ENCODE results near the gene ERO1B. TPM values are rescaled to one million over a fixed set of nuclear protein-coding genes. Genes with fewer than 3 reads are reported as not detected.

Gene ERO1B
- total RNA-seq, 1 donor from 2014 or later = 7.8 TPM

- Histone ChIP-seq H3K9me3 (no peaks in the 10 kb centered on the region), H3K36me3 (no peaks in the 10 kb centered on the region), H3K27me3 (no peaks in the 10 kb centered on the region), H3K4me1 (no peaks in the 10 kb centered on the region), H3K27ac (no peak overlapping the region), H3K4me3 (no peak overlapping the region)
- no peak for TF ChIP-seq CTCF (IDR thresholded peaks at IDR 0.05)
- DNase-seq (no peak), ATAC-seq (no peak)
- intact Hi-C loops (cut with DNase I) = no loop called here
Observed at GRCh38 chr1:236239092-236239585, 42.6 kb downstream of the ERO1B start.

- no peaks in the 10 kb centered on the region for H3K9me3 ChIP-seq
- H3K27me3 ChIP-seq = no peaks in the 10 kb centered on the region
- no peaks in the 10 kb centered on the region for H3K4me1 ChIP-seq
- no peaks in the 10 kb centered on the region for H3K36me3 ChIP-seq
- no peak for ATAC-seq
- no peak for DNase-seq
- H3K27ac ChIP-seq = no peak overlapping the region
- no peak for TF ChIP-seq CTCF (IDR thresholded peaks at IDR 0.05)
- H3K4me3 ChIP-seq = no peak overlapping the region
- intact Hi-C loops (cut with DNase I) = no loop called here
Observed at GRCh38 chr1:236235116-236235515, 46.6 kb downstream of the ERO1B start.

GRCh38 chr1:236228411-236228810, 53.3 kb downstream of the ERO1B start:
- Histone ChIP-seq H3K36me3 (peaks cover 19% of the 10 kb centered on the region), H3K27ac (no peak overlapping the region), H3K4me3 (no peak overlapping the region), H3K27me3 (no peaks in the 10 kb centered on the region), H3K9me3 (no peaks in the 10 kb centered on the region), H3K4me1 (no peaks in the 10 kb centered on the region)
- DNase-seq = no peak
- intact Hi-C loops (cut with DNase I) = no loop called here
- ATAC-seq = no peak
- no peak for TF ChIP-seq CTCF (IDR thresholded peaks at IDR 0.05)

GRCh38 chr1:236222632-236223031, 59.1 kb downstream of the ERO1B start:
- no peak for TF ChIP-seq CTCF (IDR thresholded peaks at IDR 0.05)
- DNase-seq (no peak), ATAC-seq (no peak)
- no peak overlapping the region for H3K4me3 ChIP-seq
- no peaks in the 10 kb centered on the region for H3K9me3 ChIP-seq
- intact Hi-C loops (cut with DNase I) = no loop called here
- no peaks in the 10 kb centered on the region for H3K4me1 ChIP-seq
- H3K27ac ChIP-seq = no peak overlapping the region
- peaks cover 28% of the 10 kb centered on the region for H3K36me3 ChIP-seq
- H3K27me3 ChIP-seq = no peaks in the 10 kb centered on the region

GRCh38 chr1:236220473-236220872, 61.3 kb downstream of the ERO1B start:
- Histone ChIP-seq H3K4me1 (no peaks in the 10 kb centered on the region), H3K9me3 (no peaks in the 10 kb centered on the region), H3K36me3 (peaks cover 14% of the 10 kb centered on the region), H3K4me3 (no peak overlapping the region), H3K27ac (no peak overlapping the region), H3K27me3 (no peaks in the 10 kb centered on the region)
- no peak for TF ChIP-seq CTCF (IDR thresholded peaks at IDR 0.05)
- no peak for ATAC-seq
- intact Hi-C loops (cut with DNase I) = no loop called here
- no peak for DNase-seq

GRCh38 chr1:236214761-236215160, 67.0 kb downstream of the ERO1B start:
- intact Hi-C loops (cut with DNase I) = no loop called here
- no peak for ATAC-seq
- H3K27ac ChIP-seq = no peak overlapping the region
- DNase-seq = no peak
- no peaks in the 10 kb centered on the region for H3K9me3 ChIP-seq
- no peaks in the 10 kb centered on the region for H3K36me3 ChIP-seq
- H3K4me1 ChIP-seq = no peaks in the 10 kb centered on the region
- H3K4me3 ChIP-seq = no peak overlapping the region
- no peak for TF ChIP-seq CTCF (IDR thresholded peaks at IDR 0.05)
- H3K27me3 ChIP-seq = no peaks in the 10 kb centered on the region
